HL-60/S4 treated with phorbol 12-myristate 13-acetate at 8.2 ng/mL for 4 days and 3 days (cell line): Measurements from ENCODE around the gene PWP1.
"Not testable (repeated sequence)": the region's sequence is repeated elsewhere in the genome, so short reads cannot be mapped to it uniquely, and the experiment has no call there.

Source experiments
- in situ Hi-C: fragments of 300-500 bp; cut with MboI; formaldehyde crosslinking; loops from 2 replicates; pipeline ENCODE4 v1.15.0; 2022; ENCODE audit warnings: low sequenced_read_pairs

Gene PWP1

GRCh38 chr12:107667464-107667863 lies 18.1 kb upstream of the PWP1 start:
- in situ Hi-C loops = no loop called here

DNA sequence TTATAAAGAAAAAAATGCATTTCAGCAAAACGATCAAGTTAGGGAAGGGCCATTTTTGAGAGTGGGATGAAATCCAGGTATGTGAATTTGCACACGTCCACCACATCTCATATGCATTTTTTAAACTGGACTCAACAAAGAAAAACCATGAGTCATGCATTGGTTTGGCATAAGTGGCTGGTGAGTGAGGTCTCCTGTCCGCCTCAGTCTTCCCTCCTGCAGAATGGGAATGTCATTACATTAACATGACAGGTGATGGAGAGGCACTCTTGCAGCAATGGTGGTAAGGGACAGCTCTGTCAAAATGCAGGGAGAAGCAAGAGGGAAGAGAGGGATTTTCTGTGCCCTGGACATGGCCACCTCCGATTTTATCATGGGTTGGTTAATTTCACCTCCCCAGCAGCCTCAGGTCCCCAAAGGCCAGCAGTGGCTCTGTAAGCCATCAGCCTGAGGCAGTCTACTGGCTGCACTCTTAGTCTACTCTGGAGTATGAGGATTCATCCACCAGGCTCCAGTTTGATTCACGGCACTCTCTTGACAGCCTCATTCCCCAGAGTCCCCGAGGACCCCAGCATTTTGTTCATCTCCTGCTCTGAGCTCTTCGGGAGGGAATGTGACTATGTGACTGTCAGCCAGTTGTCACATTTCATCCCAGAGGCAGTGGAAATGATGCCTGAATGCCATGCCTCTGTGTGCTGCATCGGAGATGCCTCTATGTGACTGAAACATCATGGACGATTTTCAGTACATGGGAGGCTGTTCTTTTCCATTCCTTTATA lies 17.1 kb upstream of the PWP1 start:
- in situ Hi-C loops = no loop called here

GRCh38 chr12:107669946-107670345 lies 15.7 kb upstream of the PWP1 start:
- in situ Hi-C loops = no loop called here

- in situ Hi-C loops = no loop called here
Measured at GRCh38 chr12:107670999-107671643, 14.5 kb upstream of the PWP1 start.

DNA sequence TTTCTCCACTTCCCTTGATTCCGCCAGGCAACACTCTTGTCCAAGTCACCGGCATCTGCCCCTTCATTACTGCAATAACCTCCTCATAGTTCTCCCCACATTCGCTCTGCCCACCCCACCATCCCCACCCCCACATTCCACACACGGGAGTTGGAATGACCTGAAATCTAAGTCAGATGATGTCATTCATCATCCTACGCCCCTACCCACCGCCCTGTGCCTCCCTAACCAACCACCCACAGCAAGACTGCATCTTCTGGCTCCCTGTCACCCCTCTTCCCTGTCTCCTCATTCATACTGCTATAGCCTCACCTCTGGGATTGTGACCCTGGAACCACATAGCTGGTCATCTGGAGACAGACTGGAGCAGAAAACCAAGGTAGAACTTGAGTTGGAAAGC lies 7.9 kb upstream of the PWP1 start:
- in situ Hi-C loops = loop anchor here (25.0 kb wide), 1 partner anchor 210 kb away; no protein-coding TSS in a partner anchor

- in situ Hi-C loops = loop anchor here (25.0 kb wide), 1 partner anchor 208 kb away; no protein-coding TSS in a partner anchor
Measured at GRCh38 chr12:107679336-107679735, 6.3 kb upstream of the PWP1 start.

DNA sequence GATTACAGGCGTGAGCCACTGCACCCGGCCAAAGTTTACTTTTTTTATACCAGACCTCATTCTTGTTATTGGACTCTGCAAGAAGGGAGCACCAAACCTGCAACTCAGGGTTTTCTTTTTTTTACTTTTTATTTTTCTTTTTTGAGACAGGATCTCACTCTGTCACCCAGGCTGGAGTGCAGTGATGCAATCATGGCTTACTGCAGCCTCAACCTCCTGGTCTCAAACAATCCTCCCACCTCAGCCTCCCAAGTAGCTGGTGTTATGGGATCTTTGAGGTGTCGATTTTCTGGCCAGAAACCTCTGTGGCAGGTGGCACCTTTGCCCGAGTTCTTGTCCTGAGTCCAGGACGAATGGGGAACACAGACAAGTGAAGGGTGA lies 4.2 kb upstream of the PWP1 start:
- in situ Hi-C loops = loop anchor here (25.0 kb wide), 1 partner anchor 206 kb away; no protein-coding TSS in a partner anchor

DNA sequence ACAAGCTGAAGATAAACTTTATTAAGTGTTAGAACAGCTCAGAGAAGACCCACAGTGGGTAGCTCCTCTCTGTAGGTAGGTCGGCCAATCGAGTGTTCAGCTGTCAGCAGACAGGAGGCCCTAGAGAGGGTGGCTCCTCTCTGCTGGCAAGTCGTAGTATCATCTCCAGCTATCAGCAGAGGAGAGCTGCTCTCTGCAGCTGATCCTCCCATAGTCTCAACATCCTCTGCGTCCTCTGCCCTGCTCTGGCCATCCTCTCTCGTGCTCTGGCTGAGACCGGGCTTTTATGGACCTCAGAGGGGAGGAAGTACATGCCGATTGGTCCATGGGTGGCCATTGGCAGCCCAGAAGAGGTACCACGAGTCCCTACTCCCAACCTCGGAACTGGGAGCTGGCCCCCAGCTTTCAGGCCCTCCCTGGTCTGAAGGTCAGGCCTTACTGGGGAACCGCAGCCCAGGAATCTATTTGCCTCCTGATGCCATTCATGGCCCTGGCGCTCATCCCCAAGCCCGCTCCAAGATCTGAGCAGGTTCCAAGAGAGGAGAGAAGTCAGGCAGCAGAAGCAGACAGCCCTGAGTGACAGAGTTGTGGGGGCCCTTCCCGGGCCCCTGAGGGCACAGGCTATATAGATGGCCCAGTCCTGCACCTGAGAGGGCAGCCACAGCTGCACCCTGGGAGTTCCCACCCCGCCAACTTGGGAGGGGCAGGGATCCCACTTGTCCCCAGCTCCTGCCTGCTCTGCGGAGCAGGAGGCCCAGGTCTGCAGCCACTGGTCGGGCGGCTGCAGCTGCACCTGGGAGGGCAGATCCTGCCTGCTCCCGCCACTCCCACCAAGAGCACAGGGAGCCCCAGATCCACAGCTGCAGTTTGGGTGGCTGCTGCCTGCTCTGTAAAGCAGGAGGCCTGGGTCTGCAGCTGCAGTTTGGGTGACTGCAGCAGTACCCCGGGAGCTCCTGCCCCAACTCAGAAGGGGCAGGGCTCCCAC lies 3.5 kb upstream of the PWP1 start:
- in situ Hi-C loops = loop anchor here (25.0 kb wide), 1 partner anchor 205 kb away; no protein-coding TSS in a partner anchor

DNA sequence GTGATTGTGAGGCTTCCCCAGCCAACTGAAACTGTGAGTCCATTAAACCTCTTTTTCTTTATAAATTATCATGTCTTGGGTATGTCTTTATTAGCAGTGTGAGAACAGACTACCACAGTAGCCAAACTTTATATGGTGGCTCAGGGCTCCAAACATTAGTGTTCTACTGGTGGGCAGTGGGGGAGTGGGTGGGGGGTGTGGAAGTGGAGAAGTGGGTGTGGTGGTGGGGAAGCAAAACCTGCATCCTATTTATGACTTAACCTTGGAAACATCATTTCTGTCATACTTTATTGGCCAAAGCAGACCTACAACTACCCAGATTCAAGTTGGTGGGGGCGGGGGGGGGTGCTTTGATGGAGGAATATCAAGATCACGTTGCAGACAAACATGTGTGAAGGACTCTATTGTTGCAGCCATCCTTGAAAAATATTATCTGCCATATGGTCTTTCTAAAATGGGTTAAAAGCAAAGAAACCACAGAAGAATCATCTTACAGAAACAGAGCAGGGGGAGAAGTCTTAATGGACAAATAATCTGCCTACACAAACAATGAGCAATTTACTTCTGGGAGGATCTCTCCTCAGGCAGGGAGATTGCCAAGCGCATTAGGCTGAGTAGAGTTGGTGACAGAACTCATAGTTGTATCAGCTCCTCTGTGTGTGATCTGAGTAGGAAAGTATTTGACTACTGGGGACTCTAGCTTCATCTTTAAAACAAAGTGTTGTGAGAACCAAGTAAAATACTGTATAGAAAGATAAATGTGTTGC lies 1.4 kb upstream of the PWP1 start:
- in situ Hi-C loops = loop anchor here (25.0 kb wide), 1 partner anchor 203 kb away; no protein-coding TSS in a partner anchor

GRCh38 chr12:107684990-107685359 lies 624 bp upstream of the PWP1 start:
- in situ Hi-C loops = loop anchor here (25.0 kb wide), 1 partner anchor 202 kb away; no protein-coding TSS in a partner anchor

DNA sequence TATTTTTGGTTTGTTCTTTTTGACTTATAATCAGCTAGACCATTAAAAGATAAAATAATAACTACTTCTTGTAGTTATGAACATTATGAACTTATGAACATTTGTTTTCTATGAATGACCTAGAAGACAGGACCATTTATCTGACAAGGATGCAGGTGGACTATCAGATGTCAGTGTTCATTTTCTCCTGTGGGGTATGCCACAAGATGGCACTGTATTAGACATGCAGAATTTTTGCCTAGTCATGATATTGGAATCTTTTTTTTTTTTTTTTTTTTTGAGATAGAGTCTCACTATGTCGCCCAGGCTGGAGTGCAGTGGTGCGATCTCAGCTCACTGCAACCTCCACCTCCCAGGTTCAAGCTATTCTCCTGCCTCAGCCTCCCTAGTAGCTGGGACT lies 10.2 kb downstream of the PWP1 start:
- in situ Hi-C loops = loop anchor here (25.0 kb wide), 1 partner anchor 192 kb away; no protein-coding TSS in a partner anchor

DNA sequence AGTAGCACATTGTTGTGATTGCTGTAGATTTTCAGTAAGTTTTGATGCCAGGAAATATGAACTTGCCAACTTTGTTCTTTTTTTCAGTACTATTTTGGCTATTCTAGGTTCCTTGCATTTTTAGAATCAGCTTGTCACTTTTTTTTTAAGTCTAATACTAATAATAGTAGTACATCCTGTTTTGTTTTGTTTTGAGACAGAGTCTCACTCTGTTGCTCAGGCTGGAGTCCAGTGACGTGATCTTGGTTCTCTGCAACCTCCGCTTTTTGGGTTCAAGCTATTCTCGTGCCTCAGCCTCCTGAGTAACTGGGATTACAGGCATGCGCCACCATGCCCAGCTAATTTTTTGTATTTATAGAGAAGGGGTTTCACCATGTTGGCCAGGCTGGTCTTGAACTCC lies 16.5 kb downstream of the PWP1 start:
- in situ Hi-C loops = no loop called here

DNA sequence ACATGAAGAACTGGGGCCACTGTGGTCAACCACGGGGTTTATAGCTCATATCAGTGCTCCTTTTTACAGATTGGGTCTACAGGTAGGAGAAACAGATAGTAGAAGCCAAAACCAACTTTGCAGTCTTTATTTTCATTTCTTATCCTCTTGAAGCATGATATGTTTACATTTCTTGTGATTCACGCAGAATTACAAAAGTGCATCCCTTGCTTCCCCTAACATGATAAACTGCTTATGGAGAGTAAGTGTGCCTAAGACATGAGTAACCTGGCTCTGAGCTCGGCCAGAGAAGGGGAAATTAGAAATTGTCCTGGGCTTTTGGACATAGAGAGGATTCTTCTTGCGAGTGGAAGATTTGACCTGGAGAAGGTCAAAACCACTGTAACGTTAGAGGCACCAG lies 18.4 kb downstream of the PWP1 start:
- in situ Hi-C loops = no loop called here

GRCh38 chr12:107705522-107705921 lies 19.9 kb downstream of the PWP1 start:
- in situ Hi-C loops = not testable (repeated sequence)

GRCh38 chr12:107715780-107716179 lies 30.2 kb downstream of the PWP1 start:
- in situ Hi-C loops = no loop called here

DNA sequence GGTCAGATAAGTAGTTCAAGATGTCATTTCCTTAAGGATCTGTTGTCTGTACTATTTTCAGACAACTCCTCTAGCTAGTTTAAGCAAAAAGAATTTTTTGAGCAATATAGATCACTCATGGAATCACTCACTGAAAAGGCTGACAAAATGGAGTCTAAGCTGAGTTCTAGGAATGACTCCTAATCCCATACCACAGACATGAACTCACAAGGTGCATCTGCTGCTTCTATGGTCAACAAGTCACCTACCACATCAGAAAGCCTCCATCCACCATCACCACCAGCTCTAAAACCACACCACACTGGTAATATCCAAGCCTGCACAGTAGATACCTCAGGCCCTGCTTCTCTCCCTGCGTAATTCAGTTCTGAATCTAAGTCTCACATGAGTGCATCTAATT lies 33.0 kb downstream of the PWP1 start:
- in situ Hi-C loops = no loop called here

GRCh38 chr12:107727327-107727726 lies 41.7 kb downstream of the PWP1 start:
- in situ Hi-C loops = not testable (repeated sequence)

DNA sequence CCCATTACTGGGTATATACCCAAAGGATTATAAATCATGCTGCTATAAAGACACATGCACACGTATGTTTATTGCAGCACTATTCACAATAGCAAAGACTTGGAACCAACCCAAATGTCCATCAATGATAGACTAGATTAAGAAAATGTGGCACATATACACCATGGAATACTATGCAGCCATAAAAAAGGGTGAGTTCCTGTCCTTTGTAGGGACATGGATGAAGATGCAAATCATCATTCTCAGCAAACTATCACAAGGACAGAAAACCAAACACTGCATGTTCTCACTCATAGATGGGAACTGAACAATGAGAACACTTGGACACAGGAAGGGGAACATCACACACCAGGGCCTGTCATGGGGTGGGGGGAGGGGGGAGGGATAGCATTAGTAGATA lies 42.1 kb downstream of the PWP1 start:
- in situ Hi-C loops = not testable (repeated sequence)

- in situ Hi-C loops = no loop called here
Measured at GRCh38 chr12:107730618-107731341, 45.2 kb downstream of the PWP1 start.

DNA sequence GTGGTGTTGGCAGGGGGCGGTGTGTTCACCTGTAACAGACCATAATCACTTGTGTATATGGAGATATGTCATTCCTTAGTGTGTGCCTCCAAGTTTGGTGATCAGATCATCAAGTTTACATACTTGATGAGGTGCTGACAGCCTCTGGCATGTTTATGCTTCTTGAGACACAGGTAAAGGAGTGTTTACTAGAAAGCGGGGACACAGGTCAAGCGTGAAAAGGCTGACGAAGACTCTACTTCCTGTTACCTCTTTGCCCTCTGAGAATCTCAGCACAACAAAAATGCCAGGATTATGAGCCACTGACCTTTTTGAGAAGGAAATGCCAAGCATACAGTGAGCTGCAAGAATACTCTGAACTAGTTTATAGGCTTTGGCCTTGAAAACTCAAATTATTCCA lies 45.8 kb downstream of the PWP1 start:
- in situ Hi-C loops = no loop called here
